Panc1 (cell line): Measurements from ENCODE around the gene MARCHF2.

Experiments used
- POLR2AphosphoS5 ChIP-seq: IDR thresholded peaks from 2 replicates; pipeline ENCODE4 v1.6.1; 2012; ENCODE audit warnings: mild to moderate bottlenecking, low read depth, low read length, moderate library complexity
- TCF7L2 ChIP-seq: IDR thresholded peaks from 2 replicates; pipeline ENCODE4 v1.6.1; 2011; ENCODE audit warnings: mild to moderate bottlenecking, low read depth, low read length, inconsistent platforms
- TF ChIP-seq, protein P1 (sequence below): fragments of 450-650 bp; IDR thresholded peaks from 2 replicates; pipeline ENCODE4 v1.5.1; 2017; ENCODE audit warnings: mild to moderate bottlenecking

DNA sequence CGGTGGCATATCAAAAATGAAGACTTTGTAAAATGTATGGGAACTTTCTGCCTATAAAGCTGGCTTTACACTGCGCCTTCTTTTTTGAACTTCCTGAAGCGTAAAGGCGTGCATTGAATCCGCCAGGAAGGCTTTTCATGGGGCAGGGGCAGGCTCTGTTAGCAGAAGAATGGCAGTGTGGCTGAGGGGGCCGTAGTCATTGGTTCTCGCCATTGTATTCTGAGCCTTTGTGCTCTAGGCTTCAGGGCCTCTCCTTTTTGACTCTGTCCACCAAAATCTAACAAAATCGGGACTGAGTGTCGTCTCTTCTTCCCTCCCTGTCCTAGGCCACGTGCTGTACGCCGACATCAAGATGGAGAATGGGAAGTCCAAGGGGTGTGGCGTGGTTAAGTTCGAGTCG is 75.3 kb downstream of the MARCHF2 start:
- no peak for TF ChIP-seq TCF7L2
- no peak for TF ChIP-seq POLR2AphosphoS5
- TF ChIP-seq, protein P1, sequence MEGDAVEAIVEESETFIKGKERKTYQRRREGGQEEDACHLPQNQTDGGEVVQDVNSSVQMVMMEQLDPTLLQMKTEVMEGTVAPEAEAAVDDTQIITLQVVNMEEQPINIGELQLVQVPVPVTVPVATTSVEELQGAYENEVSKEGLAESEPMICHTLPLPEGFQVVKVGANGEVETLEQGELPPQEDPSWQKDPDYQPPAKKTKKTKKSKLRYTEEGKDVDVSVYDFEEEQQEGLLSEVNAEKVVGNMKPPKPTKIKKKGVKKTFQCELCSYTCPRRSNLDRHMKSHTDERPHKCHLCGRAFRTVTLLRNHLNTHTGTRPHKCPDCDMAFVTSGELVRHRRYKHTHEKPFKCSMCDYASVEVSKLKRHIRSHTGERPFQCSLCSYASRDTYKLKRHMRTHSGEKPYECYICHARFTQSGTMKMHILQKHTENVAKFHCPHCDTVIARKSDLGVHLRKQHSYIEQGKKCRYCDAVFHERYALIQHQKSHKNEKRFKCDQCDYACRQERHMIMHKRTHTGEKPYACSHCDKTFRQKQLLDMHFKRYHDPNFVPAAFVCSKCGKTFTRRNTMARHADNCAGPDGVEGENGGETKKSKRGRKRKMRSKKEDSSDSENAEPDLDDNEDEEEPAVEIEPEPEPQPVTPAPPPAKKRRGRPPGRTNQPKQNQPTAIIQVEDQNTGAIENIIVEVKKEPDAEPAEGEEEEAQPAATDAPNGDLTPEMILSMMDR = no peak
